SJSA1 (cell line): ENCODE results near the gene TTC28. TPM values are rescaled to one million over a fixed set of nuclear protein-coding genes. Genes with fewer than 3 reads are reported as not detected.
A peak's percentile ranks its signal among the peaks of the same experiment; 100 is the strongest.
"Not testable (repeated sequence)": the region's sequence is repeated elsewhere in the genome, so short reads cannot be mapped to it uniquely, and the experiment has no call there.

ENCODE experiments used
- DNase-seq, 2 experiments: peaks; one replicate each; pipeline ENCODE4 v3.0.0-alpha.2; 2015 to 2020; ENCODE audit warnings: low spot score in 2 of 2, low read depth in 1 of 2
- H3K27ac ChIP-seq: fragments of 250-450 bp; sonication (Bioruptor Pico); 2 replicates; pipeline ENCODE4 v1.5.1; 2020; ENCODE audit warnings: mild to moderate bottlenecking, moderate library complexity
- H3K27me3 ChIP-seq: fragments of 250-450 bp; sonication (Bioruptor Pico); replicated peaks from 2 replicates; pipeline ENCODE4 v1.5.1; 2020; ENCODE audit warnings: mild to moderate bottlenecking, moderate library complexity
- H3K36me3 ChIP-seq: fragments of 250-450 bp; sonication (Bioruptor Pico); 2 replicates; pipeline ENCODE4 v1.5.1; 2020; ENCODE audit warnings: mild to moderate bottlenecking
- H3K4me1 ChIP-seq: fragments of 250-450 bp; sonication (Bioruptor Pico); replicated peaks from 2 replicates; pipeline ENCODE4 v1.6.1; 2021; ENCODE audit warnings: mild to moderate bottlenecking
- H3K4me3 ChIP-seq: fragments of 250-450 bp; sonication (Bioruptor Pico); 2 replicates; pipeline ENCODE4 v1.5.1; 2020; ENCODE audit warnings: mild to moderate bottlenecking
- H3K9me3 ChIP-seq: fragments of 250-450 bp; sonication (Bioruptor Pico); replicated peaks from 2 replicates; pipeline ENCODE4 v1.5.1; 2020; ENCODE audit warnings: mild to moderate bottlenecking
- total RNA-seq: library from RNA; depleted of rRNA; stranded (reverse); fragments of >200 nt; shearing (Covaris generic); gene quantifications from 2 replicates; pipeline ENCODE4 v1.2.3, GENCODE V29; 2014

TTC28 gene
- total RNA-seq, 1 experiment from 2014 or later: 9.7 TPM

GRCh38 chr22:28576162-28576561 lies 103.5 kb downstream of the TTC28 start:
- no peaks in the 10 kb centered on the region for H3K36me3 ChIP-seq
- H3K9me3 ChIP-seq: no peaks in the 10 kb centered on the region
- no peak overlapping the region for H3K4me3 ChIP-seq
- H3K27ac ChIP-seq: no peak overlapping the region
- H3K4me1 ChIP-seq: no peaks in the 10 kb centered on the region
- DNase-seq: no peak
- H3K27me3 ChIP-seq: no peaks in the 10 kb centered on the region

- no peaks in the 10 kb centered on the region for H3K4me1 ChIP-seq
- H3K36me3 ChIP-seq: no peaks in the 10 kb centered on the region
- H3K4me3 ChIP-seq: no peak overlapping the region
- no peaks in the 10 kb centered on the region for H3K9me3 ChIP-seq
- no peak overlapping the region for H3K27ac ChIP-seq
- H3K27me3 ChIP-seq: no peaks in the 10 kb centered on the region
- no peak for DNase-seq
These were observed 105.4 kb downstream of the TTC28 start for GRCh38 chr22:28574159-28574788.

DNA sequence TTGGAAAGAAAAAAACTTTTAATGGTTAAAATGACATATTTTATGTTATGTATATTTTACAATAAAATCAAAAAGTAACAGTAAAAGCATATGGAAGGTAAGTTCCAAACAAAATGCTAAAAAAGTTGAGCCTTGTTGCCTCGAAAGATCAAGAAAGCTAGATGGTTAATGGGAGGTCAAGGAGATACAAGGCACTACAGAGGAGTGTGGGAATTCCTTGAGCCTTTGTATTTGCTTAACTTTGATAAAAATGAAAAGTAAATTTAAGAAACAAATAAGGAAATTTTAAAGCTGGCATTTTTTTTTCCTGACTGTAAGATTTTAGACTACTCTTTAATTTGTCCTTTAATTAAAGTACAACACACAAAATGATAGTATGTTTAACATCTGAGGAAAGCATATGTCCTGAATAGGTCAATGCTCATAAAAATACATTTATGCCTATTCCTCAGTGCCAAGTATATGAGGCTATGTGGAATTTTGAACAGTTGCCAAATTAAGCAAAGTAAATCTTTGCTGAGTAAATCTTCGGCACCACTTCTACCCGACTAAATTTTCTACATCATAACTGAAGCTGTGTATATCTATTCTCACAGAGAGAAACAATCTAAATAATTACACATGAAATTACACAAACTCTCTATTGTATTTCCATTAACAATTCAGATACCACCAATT lies 108.8 kb downstream of the TTC28 start:
- Histone ChIP-seq H3K4me3 (no peak overlapping the region), H3K27me3 (no peaks in the 10 kb centered on the region), H3K36me3 (no peaks in the 10 kb centered on the region), H3K9me3 (no peaks in the 10 kb centered on the region), H3K4me1 (no peaks in the 10 kb centered on the region), H3K27ac (no peak overlapping the region)
- DNase-seq: no peak

- not testable (repeated sequence) for DNase-seq, H3K4me3 ChIP-seq, H3K27me3 ChIP-seq, H3K36me3 ChIP-seq, H3K27ac ChIP-seq, H3K4me1 ChIP-seq, H3K9me3 ChIP-seq
These were observed 110.7 kb downstream of the TTC28 start for GRCh38 chr22:28568974-28569373.

DNA sequence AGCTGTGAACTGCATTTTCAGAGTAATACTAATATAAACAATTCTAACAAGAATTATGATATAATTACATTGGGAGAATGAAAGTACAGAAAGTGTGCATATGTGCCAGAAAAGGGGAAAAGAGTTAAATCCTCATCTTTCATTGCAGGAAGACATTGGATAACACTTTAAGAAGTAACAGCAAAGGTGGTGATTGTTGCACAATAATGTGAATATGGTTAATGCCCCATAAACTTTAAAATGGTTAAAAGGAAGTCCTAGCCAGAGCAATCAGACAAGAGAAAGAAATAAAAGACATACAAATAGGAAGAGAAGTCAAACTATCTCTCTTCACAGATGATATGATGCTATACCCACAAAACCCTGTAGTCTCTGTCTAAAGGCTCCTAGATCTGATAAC lies 111.5 kb downstream of the TTC28 start:
- DNase-seq: no peak
- Histone ChIP-seq H3K27me3 (no peaks in the 10 kb centered on the region), H3K4me1 (no peaks in the 10 kb centered on the region), H3K4me3 (no peak overlapping the region), H3K27ac (no peak overlapping the region), H3K9me3 (no peaks in the 10 kb centered on the region), H3K36me3 (no peaks in the 10 kb centered on the region)

DNA sequence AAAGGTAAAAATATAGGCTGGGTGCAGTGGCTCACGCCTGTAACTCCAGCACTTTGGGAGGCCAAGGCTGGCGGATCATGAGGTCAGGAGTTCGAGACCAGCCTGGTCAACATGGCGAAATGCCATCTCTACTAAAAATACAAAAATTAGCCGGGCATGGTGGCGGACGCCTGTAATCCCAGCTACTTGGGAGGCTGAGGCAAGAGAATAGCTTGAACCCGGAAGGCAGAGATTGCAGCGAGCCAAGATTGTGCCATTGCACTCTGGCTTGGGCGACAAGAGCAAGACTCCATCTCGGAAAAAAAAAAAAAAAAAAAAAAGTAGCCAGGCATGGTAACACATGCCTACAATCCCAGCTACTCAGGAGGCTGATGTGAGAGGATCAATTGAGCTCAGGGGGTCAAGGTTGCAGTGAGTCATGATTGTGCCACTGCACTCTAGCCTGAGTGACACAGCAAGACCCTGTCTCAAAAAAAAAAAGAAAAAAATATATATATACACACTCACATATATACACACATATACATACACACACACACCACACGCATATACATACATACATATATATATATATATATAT lies 112.6 kb downstream of the TTC28 start:
- not testable (repeated sequence) for H3K27ac ChIP-seq, H3K27me3 ChIP-seq, H3K4me3 ChIP-seq, H3K4me1 ChIP-seq, H3K9me3 ChIP-seq, H3K36me3 ChIP-seq, DNase-seq

DNA sequence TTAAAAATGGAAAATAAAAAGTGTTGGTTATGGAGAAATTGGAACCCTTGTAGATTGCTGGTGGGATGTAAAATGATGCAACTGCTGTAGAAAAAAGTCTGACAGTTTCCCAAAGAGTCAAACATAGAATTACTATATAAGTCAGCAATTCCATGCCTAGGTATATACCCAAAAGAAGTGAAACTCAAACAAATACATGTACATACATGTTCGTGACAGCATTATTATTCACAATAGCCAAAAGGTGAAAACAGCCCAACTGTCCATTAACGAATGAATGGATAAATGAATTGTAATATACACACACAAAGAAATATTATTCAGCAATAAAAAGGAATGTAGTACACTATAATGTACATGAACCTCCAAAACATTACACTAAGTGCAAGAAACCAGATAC lies 116.0 kb downstream of the TTC28 start:
- Histone ChIP-seq H3K36me3 (no peaks in the 10 kb centered on the region), H3K4me3 (no peak overlapping the region), H3K4me1 (peaks cover 10% of the 10 kb centered on the region), H3K27ac (no peak overlapping the region), H3K9me3 (no peaks in the 10 kb centered on the region), H3K27me3 (no peaks in the 10 kb centered on the region)
- DNase-seq: no peak

DNA sequence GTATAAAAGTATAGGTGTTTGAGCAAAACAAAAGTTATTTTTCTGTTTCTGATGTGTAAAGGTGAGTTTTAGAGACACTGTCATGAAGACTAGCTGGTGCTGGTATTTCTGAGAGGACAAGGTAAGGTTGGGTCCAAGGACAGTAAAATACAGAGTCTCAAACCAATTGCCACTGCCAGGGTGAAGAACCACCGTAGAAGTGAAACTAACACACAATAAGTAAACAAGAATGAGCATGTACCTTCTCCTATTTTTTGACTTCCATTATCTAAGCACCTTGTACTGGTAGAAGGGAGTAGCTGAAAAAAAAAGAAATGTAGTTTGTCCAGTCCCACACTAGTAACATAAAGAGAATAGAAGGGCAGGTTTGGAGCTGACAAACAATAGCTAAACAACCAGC lies 117.3 kb downstream of the TTC28 start:
- no peak for DNase-seq
- Histone ChIP-seq H3K27ac (no peak overlapping the region), H3K36me3 (no peaks in the 10 kb centered on the region), H3K9me3 (no peaks in the 10 kb centered on the region), H3K27me3 (no peaks in the 10 kb centered on the region), H3K4me1 (peaks cover 10% of the 10 kb centered on the region), H3K4me3 (no peak overlapping the region)

- H3K27me3 ChIP-seq, DNase-seq, H3K4me1 ChIP-seq, H3K27ac ChIP-seq, H3K9me3 ChIP-seq, H3K36me3 ChIP-seq, H3K4me3 ChIP-seq: not testable (repeated sequence)
These were observed 118.9 kb downstream of the TTC28 start for GRCh38 chr22:28560743-28561101.

DNA sequence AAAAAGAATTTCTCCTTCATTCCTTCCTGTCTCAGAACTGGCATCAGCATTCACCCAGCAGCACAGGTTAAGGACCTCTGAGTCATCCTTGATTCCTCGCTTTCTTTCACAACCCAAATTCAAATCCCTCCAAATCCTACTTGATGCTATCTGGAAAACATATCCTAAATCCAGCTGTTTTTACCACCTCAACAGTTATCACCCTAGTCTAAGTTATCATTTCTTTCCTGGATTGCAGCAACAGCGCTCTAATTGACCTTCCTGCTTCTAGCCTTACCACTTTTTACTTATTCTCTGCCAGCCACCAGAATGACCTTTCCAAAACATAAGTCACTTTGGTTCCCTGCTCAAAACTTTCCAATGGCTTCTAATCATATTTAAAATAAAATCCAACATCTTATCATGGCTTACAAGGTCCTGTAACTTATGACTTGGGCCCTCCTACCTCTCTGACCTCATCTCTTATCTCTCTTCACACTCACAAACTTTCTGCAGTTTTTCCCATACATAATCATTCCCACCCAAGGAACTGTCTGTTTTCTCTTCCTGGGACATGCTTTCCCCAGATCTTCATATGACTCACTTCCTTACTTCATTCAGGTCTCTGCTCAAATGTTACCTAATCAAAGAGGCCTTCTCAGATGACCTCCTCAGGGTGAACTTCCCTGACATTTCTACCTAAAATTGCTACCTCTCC lies 119.4 kb downstream of the TTC28 start:
- peak in 1 of 2 experiments; percentile 11 for DNase-seq
- H3K27ac ChIP-seq: no peak overlapping the region
- H3K4me1 ChIP-seq: peaks cover 10% of the 10 kb centered on the region
- H3K36me3 ChIP-seq: no peaks in the 10 kb centered on the region
- H3K4me3 ChIP-seq: no peak overlapping the region
- H3K9me3 ChIP-seq: no peaks in the 10 kb centered on the region; the same call in 1 of the 2 replicates
- no peaks in the 10 kb centered on the region for H3K27me3 ChIP-seq

- Histone ChIP-seq H3K4me3 (no peak overlapping the region), H3K4me1 (peaks cover 10% of the 10 kb centered on the region), H3K27me3 (no peaks in the 10 kb centered on the region), H3K27ac (no peak overlapping the region), H3K9me3 (no peaks in the 10 kb centered on the region; the same call in 1 of the 2 replicates), H3K36me3 (no peaks in the 10 kb centered on the region)
- no peak for DNase-seq
These were observed 122.5 kb downstream of the TTC28 start for GRCh38 chr22:28557184-28557583.

DNA sequence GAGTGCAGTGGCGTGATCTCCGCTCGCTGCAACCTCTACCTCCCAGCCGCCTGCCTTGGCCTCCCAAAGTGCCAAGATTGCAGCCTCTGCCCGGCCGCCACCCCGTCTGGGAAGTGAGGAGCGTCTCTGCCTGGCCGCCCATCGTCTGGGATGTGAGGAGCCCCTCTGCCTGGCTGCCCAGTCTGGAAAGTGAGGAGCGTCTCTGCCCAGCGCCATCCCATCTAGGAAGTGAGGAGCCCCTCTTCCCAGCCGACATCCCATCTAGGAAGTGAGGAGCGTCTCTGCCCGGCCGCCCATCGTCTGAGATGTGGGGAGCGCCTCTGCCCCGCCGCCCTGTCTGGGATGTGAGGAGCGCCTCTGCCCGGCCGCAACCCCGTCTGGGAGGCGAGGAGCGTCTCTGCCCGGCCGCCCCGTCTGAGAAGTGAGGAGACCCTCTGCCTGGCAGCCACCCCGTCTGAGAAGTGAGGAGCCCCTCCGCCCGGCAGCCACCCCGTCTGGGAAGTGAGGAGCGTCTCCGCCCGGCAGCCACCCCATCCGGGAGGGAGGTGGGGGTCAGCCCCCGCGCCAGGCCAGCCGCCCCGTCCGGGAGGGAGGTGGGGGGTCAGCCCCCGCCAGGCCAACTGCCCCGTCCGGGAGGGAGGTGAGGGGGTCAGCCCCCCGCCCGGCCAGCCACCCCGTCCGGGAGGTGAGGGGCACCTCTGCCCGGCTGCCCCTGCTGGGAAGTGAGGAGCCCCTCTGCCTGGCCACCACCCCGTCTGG lies 126.4 kb downstream of the TTC28 start:
- H3K9me3 ChIP-seq, H3K4me1 ChIP-seq, DNase-seq, H3K27ac ChIP-seq, H3K4me3 ChIP-seq, H3K36me3 ChIP-seq, H3K27me3 ChIP-seq: not testable (repeated sequence)

DNA sequence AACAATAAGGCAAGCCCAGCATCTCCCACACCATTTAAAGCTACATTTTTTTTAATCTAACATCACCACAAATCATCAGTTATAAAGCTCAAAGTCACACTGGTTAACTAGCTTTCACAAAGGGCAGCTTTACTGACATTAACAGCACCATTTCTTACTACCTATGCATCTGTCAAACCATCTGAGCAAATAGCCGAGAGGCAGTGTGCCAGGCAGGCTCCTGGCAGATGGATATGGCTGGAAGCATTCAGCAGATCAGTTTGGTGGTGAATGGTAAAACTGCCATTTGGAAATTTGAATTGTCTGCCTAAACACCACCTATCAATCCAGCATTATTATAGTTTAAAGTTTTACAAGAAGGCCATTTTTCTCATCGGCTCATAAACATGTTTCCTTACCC lies 131.2 kb downstream of the TTC28 start:
- DNase-seq: no peak
- Histone ChIP-seq H3K9me3 (no peaks in the 10 kb centered on the region), H3K4me1 (no peaks in the 10 kb centered on the region), H3K36me3 (no peaks in the 10 kb centered on the region), H3K27ac (no peak overlapping the region), H3K4me3 (no peak overlapping the region), H3K27me3 (no peaks in the 10 kb centered on the region)
